Muscle of arm (tissue), 12 donors: Measurements from ENCODE around the gene EXOC2. TPM values are rescaled to one million over a fixed set of nuclear protein-coding genes. Genes with fewer than 3 reads are reported as not detected.

Experiments used
- DNase-seq: peaks from one replicate; pipeline ENCODE4 v3.0.0-alpha.2; 2013
- polyA plus RNA-seq, 12 donors: library from polyadenylated mRNA; unstranded; fragments of 120-200 nt; gene quantifications; one replicate each; pipeline ENCODE4 v1.2.1, GENCODE V29; 2013; ENCODE audit not compliant: insufficient read length in 12 of 12

The EXOC2 gene
- polyA plus RNA-seq, 12 donors = 15.2 to 30.0 (median 26.5) TPM; not detected in 1

- DNase-seq = no peak
These were observed 190.9 kb downstream of the EXOC2 start for GRCh38 chr6:501891-502601.

GRCh38 chr6:499617-500016, 193.3 kb downstream of the EXOC2 start:
- DNase-seq = no peak

- no peak for DNase-seq
These were observed 194.1 kb downstream of the EXOC2 start for GRCh38 chr6:498795-499231.

GRCh38 chr6:497258-497657, 195.7 kb downstream of the EXOC2 start:
- no peak for DNase-seq

- DNase-seq = no peak
These were observed 196.3 kb downstream of the EXOC2 start for GRCh38 chr6:496649-497048.

- no peak for DNase-seq
These were observed 198.5 kb downstream of the EXOC2 start for GRCh38 chr6:494394-494793.

GRCh38 chr6:493840-494239, 199.1 kb downstream of the EXOC2 start:
- no peak for DNase-seq

GRCh38 chr6:492816-493414, 200.0 kb downstream of the EXOC2 start:
- DNase-seq = no peak

GRCh38 chr6:492178-492577, 200.8 kb downstream of the EXOC2 start:
- no peak for DNase-seq

GRCh38 chr6:491233-491632, 201.7 kb downstream of the EXOC2 start:
- no peak for DNase-seq

- DNase-seq = no peak
These were observed 202.5 kb downstream of the EXOC2 start for GRCh38 chr6:490251-491037.

GRCh38 chr6:489762-490161, 203.2 kb downstream of the EXOC2 start:
- no peak for DNase-seq

GRCh38 chr6:489001-489400, 203.9 kb downstream of the EXOC2 start:
- no peak for DNase-seq

GRCh38 chr6:487956-488355, 205.0 kb downstream of the EXOC2 start:
- no peak for DNase-seq

GRCh38 chr6:485655-486170, 207.2 kb downstream of the EXOC2 start:
- DNase-seq = no peak

- no peak for DNase-seq
These were observed 208.2 kb downstream of the EXOC2 start for GRCh38 chr6:484746-485145.

GRCh38 chr6:484086-484745, 208.7 kb downstream of the EXOC2 start:
- no peak for DNase-seq

- DNase-seq = no peak
These were observed 217.6 kb downstream of the EXOC2 start for GRCh38 chr6:475314-475713.

GRCh38 chr6:474453-475185, 218.3 kb downstream of the EXOC2 start:
- no peak for DNase-seq

GRCh38 chr6:473768-474452, 219.0 kb downstream of the EXOC2 start:
- no peak for DNase-seq

- DNase-seq = no peak
These were observed 219.6 kb downstream of the EXOC2 start for GRCh38 chr6:473356-473755.
